Measurements from ENCODE around the gene RASGRF2.

Gene RASGRF2

GRCh38 chr5:81184749-81185110 lies 224.6 kb downstream of the RASGRF2 start:
- no peak for TF ChIP-seq CTCF (conservative IDR thresholded peaks at IDR 0.05; ENCODE audit: low read depth, low read length)

GRCh38 chr5:81187885-81188284 lies 227.7 kb downstream of the RASGRF2 start:
- H3K4me3 ChIP-seq (ENCODE audit: low read length): no peak overlapping the region
- DNase-seq (ENCODE audit: low read depth): no peak
- no peak for TF ChIP-seq CTCF (conservative IDR thresholded peaks at IDR 0.05; ENCODE audit: low read depth, low read length)

More at GRCh38 chr5:81184749-81185110, 224.6 kb downstream of the RASGRF2 start:
- no peak for DNase-seq (ENCODE audit: low read depth)
- no peak overlapping the region for H3K4me3 ChIP-seq (ENCODE audit: low read length)

- DNase-seq (ENCODE audit: low read depth): no peak
- no peak overlapping the region for H3K4me3 ChIP-seq (ENCODE audit: low read length)
- TF ChIP-seq CTCF (conservative IDR thresholded peaks at IDR 0.05; ENCODE audit: low read depth, low read length): no peak
Observed at GRCh38 chr5:81188962-81189361, 228.8 kb downstream of the RASGRF2 start.

GRCh38 chr5:81189875-81190498 lies 229.8 kb downstream of the RASGRF2 start:
- no peak for DNase-seq (ENCODE audit: low read depth)
- no peak overlapping the region for H3K4me3 ChIP-seq (ENCODE audit: low read length)
- TF ChIP-seq CTCF (conservative IDR thresholded peaks at IDR 0.05; ENCODE audit: low read depth, low read length): no peak

GRCh38 chr5:81191726-81192372 lies 231.7 kb downstream of the RASGRF2 start:
- DNase-seq (ENCODE audit: low read depth): no peak
- TF ChIP-seq CTCF (conservative IDR thresholded peaks at IDR 0.05; ENCODE audit: low read depth, low read length): no peak
- H3K4me3 ChIP-seq (ENCODE audit: low read length): no peak overlapping the region

- TF ChIP-seq CTCF (conservative IDR thresholded peaks at IDR 0.05; ENCODE audit: low read depth, low read length): peak; percentile 6
- no peak overlapping the region for H3K4me3 ChIP-seq (ENCODE audit: low read length)
- no peak for DNase-seq (ENCODE audit: low read depth)
Observed at GRCh38 chr5:81192373-81192750, 232.2 kb downstream of the RASGRF2 start.
